DND-41 (cell line): ENCODE data around the gene SPESP1.

Experiments used
- CTCF ChIP-seq: IDR thresholded peaks from 2 replicates; pipeline ENCODE4 v1.5.1; 2012; ENCODE audit warnings: borderline replicate concordance, low read length, moderate library complexity, mild to moderate bottlenecking; ENCODE audit not compliant: poor library complexity, severe bottlenecking; ENCODE audit errors: extremely low read depth
- EZH2 ChIP-seq: IDR thresholded peaks from 3 replicates; pipeline ENCODE4 v1.6.1; 2012; ENCODE audit warnings: borderline replicate concordance, low read depth, mild to moderate bottlenecking, moderate library complexity, low read length, inconsistent platforms; ENCODE audit not compliant: severe bottlenecking

- TF ChIP-seq CTCF (no peak), EZH2 (no peak)
These were observed 45.3 kb upstream of the SPESP1 start for GRCh38 chr15:68885070-68885469.
